ENCODE data around the gene NT5DC4. TPM values are rescaled to one million over a fixed set of nuclear protein-coding genes. Genes with fewer than 3 reads are reported as not detected.

NT5DC4 gene
- total RNA-seq, 1 donor from 2014 or later, result not detected

GRCh38 chr2:112782234-112782799 is 61.5 kb downstream of the NT5DC4 start:
- intact Hi-C loops (cut with micrococcal nuclease), result no loop called here

GRCh38 chr2:112783187-112783714 is 62.4 kb downstream of the NT5DC4 start:
- intact Hi-C loops (cut with micrococcal nuclease), result no loop called here

GRCh38 chr2:112784199-112785189 is 63.7 kb downstream of the NT5DC4 start, which contains the start of gene IL1A:
IL1A (minus strand) TSS chr2:112784493; CDS start chr2:112783770, 723 bp downstream.
- intact Hi-C loops (cut with micrococcal nuclease), result no loop called here

DNA sequence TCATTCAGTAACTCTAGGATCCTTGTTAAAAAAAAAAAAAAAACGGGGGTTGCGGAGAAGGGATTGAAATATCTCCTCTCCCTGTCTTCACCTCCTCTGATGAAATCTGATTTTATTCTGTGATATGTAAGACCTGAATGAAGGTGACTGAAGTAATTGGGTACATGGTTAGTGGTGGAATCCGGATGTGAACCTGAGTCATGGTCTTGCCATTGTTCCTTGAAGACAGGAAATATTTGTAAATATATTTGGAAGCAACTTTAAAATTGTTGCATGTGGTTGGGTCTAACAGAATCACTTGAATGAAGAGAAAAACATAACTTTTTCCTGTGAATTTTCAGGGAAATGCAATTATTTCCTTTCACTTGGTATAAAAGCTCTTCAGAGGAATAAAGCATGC is 66.5 kb downstream of the NT5DC4 start:
- intact Hi-C loops (cut with micrococcal nuclease), result no loop called here

- intact Hi-C loops (cut with micrococcal nuclease), result no loop called here
These were observed 67.0 kb downstream of the NT5DC4 start for GRCh38 chr2:112787729-112788393.

DNA sequence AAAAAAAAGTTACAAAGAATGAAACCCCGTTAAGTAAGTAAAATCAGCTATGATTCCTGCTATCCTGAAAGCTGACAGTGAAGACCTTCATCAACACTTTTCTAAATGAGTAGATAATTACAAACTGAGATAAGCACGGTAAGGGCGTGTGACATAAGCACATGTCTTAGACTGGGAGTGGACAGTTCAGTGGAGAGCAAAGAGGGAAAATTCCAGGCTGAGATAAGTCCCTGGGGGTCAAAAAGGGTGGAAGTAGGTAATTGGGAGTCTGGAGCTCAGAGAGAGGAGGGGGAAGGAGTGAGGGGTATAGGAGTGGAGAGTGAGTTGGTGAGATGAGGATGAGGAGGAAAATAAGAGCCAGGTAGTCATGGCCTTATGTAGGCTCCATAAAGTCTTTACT is 67.8 kb downstream of the NT5DC4 start:
- intact Hi-C loops (cut with micrococcal nuclease), result no loop called here

Other genes starting within 250 kb of the NT5DC4 start
- gene TTL, start 238.9 kb upstream of the NT5DC4 start, total RNA-seq, result 40.7 and 42.3 TPM in 2 replicates
- gene POLR1B, start 178.6 kb upstream of the NT5DC4 start, total RNA-seq, result 45.3 and 46.9 TPM in 2 replicates
- 29.1 and 36.0 TPM in 2 replicates for gene CHCHD5, start 136.4 kb upstream of the NT5DC4 start, total RNA-seq
- gene SLC20A1, start 75.1 kb upstream of the NT5DC4 start, total RNA-seq, result 156 and 161 TPM in 2 replicates
- 43.2 and 49.6 TPM in 2 replicates for gene CKAP2L, start 43.6 kb downstream of the NT5DC4 start, total RNA-seq
- 0.73 and 0.93 TPM in 2 replicates for gene IL1A, start 63.5 kb downstream of the NT5DC4 start, total RNA-seq
- gene IL1B, start 115.8 kb downstream of the NT5DC4 start, total RNA-seq, result not detected in 2 replicates
- not detected in 2 replicates for gene IL37, start 190.1 kb downstream of the NT5DC4 start, total RNA-seq

Measured in T-helper 2 cell treated with Interferon-gamma antibody and Interleukin-4, amounts not matched to agents 100 ng/mL and 5 ng/mL, for 36 hours (primary cell).